Measurements from ENCODE around the gene CCBE1. TPM values are rescaled to one million over a fixed set of nuclear protein-coding genes. Genes with fewer than 3 reads are reported as not detected.

CCBE1 gene
- total and polyA plus RNA-seq, 9 of the 15 experiments (the other 6 are each of a cell fraction or from before 2014, with no cell fraction given): 0.20 TPM; not detected in 8

DNA sequence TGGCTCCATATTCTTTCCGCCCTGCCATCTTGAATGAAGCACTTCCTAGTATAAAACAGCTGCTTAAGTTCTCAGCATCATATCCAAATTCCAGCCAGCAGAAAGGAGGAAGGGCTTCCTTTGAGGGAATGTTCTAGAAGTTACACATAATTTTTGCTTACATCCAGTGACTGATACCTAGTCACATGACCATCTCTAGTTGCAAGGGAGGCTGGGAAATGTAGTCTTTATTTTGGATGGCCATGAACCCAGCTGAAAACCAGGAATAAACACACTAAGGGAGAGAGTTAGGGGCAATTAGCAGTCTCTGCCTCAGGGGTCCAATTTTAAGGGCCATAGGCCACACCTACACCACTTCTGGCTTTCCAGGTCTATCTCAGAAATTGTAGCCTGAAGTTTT, 280.4 kb downstream of the CCBE1 start (continued):
- TF ChIP-seq, protein P1, sequence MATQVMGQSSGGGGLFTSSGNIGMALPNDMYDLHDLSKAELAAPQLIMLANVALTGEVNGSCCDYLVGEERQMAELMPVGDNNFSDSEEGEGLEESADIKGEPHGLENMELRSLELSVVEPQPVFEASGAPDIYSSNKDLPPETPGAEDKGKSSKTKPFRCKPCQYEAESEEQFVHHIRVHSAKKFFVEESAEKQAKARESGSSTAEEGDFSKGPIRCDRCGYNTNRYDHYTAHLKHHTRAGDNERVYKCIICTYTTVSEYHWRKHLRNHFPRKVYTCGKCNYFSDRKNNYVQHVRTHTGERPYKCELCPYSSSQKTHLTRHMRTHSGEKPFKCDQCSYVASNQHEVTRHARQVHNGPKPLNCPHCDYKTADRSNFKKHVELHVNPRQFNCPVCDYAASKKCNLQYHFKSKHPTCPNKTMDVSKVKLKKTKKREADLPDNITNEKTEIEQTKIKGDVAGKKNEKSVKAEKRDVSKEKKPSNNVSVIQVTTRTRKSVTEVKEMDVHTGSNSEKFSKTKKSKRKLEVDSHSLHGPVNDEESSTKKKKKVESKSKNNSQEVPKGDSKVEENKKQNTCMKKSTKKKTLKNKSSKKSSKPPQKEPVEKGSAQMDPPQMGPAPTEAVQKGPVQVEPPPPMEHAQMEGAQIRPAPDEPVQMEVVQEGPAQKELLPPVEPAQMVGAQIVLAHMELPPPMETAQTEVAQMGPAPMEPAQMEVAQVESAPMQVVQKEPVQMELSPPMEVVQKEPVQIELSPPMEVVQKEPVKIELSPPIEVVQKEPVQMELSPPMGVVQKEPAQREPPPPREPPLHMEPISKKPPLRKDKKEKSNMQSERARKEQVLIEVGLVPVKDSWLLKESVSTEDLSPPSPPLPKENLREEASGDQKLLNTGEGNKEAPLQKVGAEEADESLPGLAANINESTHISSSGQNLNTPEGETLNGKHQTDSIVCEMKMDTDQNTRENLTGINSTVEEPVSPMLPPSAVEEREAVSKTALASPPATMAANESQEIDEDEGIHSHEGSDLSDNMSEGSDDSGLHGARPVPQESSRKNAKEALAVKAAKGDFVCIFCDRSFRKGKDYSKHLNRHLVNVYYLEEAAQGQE (IDR thresholded peaks at IDR 0.05; ENCODE audit: borderline replicate concordance): 0 out of 2 replicates have a peak, but pooled peaks have one; percentile 7
- TF ChIP-seq, protein P1 (CRISPR knock-in tag; IDR thresholded peaks at IDR 0.05; ENCODE audit: low read depth): no peak
- no peak for TF ChIP-seq SAFB (IDR thresholded peaks at IDR 0.05; ENCODE audit: borderline replicate concordance, low read depth, low read length)
- no peak for TF ChIP-seq HDAC2 (IDR thresholded peaks at IDR 0.05)
- TF ChIP-seq SIX5 (IDR thresholded peaks at IDR 0.05; ENCODE audit: borderline replicate concordance in 1 of 2, insufficient read depth in 1 of 2, low read depth in 1 of 2, low read length in 2 of 2): peak; percentile 38 to 56; a peak in 2 of 4 replicates
- no peak for TF ChIP-seq ZKSCAN3 (CRISPR knock-in tag; IDR thresholded peaks at IDR 0.05)
- TF ChIP-seq, protein P2, sequence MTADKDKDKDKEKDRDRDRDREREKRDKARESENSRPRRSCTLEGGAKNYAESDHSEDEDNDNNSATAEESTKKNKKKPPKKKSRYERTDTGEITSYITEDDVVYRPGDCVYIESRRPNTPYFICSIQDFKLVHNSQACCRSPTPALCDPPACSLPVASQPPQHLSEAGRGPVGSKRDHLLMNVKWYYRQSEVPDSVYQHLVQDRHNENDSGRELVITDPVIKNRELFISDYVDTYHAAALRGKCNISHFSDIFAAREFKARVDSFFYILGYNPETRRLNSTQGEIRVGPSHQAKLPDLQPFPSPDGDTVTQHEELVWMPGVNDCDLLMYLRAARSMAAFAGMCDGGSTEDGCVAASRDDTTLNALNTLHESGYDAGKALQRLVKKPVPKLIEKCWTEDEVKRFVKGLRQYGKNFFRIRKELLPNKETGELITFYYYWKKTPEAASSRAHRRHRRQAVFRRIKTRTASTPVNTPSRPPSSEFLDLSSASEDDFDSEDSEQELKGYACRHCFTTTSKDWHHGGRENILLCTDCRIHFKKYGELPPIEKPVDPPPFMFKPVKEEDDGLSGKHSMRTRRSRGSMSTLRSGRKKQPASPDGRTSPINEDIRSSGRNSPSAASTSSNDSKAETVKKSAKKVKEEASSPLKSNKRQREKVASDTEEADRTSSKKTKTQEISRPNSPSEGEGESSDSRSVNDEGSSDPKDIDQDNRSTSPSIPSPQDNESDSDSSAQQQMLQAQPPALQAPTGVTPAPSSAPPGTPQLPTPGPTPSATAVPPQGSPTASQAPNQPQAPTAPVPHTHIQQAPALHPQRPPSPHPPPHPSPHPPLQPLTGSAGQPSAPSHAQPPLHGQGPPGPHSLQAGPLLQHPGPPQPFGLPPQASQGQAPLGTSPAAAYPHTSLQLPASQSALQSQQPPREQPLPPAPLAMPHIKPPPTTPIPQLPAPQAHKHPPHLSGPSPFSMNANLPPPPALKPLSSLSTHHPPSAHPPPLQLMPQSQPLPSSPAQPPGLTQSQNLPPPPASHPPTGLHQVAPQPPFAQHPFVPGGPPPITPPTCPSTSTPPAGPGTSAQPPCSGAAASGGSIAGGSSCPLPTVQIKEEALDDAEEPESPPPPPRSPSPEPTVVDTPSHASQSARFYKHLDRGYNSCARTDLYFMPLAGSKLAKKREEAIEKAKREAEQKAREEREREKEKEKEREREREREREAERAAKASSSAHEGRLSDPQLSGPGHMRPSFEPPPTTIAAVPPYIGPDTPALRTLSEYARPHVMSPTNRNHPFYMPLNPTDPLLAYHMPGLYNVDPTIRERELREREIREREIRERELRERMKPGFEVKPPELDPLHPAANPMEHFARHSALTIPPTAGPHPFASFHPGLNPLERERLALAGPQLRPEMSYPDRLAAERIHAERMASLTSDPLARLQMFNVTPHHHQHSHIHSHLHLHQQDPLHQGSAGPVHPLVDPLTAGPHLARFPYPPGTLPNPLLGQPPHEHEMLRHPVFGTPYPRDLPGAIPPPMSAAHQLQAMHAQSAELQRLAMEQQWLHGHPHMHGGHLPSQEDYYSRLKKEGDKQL (CRISPR knock-in tag; IDR thresholded peaks at IDR 0.05; ENCODE audit: borderline replicate concordance): no peak
- TF ChIP-seq CCNT2 (IDR thresholded peaks at IDR 0.05; ENCODE audit: borderline replicate concordance, extremely low read depth, insufficient read length, low read depth, low read length): no peak
- peak; percentile 89 for TF ChIP-seq TOE1 (IDR thresholded peaks at IDR 0.05; ENCODE audit: borderline replicate concordance)
- TF ChIP-seq TOE1 (CRISPR knock-in tag; IDR thresholded peaks at IDR 0.05; ENCODE audit: borderline replicate concordance, low read depth): no peak
- TF ChIP-seq PHF8 (IDR thresholded peaks at IDR 0.05; ENCODE audit: borderline replicate concordance, low read length): no peak
- TF ChIP-seq, protein P3, sequence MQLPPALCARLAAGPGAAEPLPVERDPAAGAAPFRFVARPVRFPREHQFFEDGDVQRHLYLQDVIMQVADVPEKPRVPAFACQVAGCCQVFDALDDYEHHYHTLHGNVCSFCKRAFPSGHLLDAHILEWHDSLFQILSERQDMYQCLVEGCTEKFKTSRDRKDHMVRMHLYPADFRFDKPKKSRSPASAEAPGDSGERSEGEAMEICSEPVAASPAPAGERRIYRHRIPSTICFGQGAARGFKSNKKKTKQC (CRISPR knock-in tag; IDR thresholded peaks at IDR 0.05): no peak
- no peak for TF ChIP-seq GABPB1 (CRISPR knock-in tag; IDR thresholded peaks at IDR 0.05)
- peak; percentile 83 for TF ChIP-seq RAD51 (IDR thresholded peaks at IDR 0.05; ENCODE audit: borderline replicate concordance, low read depth)
- TF ChIP-seq CBFB (CRISPR knock-in tag; IDR thresholded peaks at IDR 0.05): no peak
